Neural cell (in vitro differentiated cells): ENCODE measurements around the gene SAMD4A.

ENCODE experiments used
- EP300 ChIP-seq: fragments of 450-650 bp; conservative IDR thresholded peaks from 2 replicates; pipeline ENCODE4 v1.6.1; 2014; ENCODE audit warnings: antibody characterized with exemption, mild to moderate bottlenecking, moderate library complexity; ENCODE audit not compliant: poor library complexity, severe bottlenecking
- TF ChIP-seq, protein P1 (sequence below): fragments of 450-650 bp; IDR thresholded peaks from 2 replicates; pipeline ENCODE4 v1.5.1; 2014; ENCODE audit warnings: antibody characterized with exemption, mild to moderate bottlenecking, moderate library complexity; ENCODE audit not compliant: poor library complexity, severe bottlenecking

DNA sequence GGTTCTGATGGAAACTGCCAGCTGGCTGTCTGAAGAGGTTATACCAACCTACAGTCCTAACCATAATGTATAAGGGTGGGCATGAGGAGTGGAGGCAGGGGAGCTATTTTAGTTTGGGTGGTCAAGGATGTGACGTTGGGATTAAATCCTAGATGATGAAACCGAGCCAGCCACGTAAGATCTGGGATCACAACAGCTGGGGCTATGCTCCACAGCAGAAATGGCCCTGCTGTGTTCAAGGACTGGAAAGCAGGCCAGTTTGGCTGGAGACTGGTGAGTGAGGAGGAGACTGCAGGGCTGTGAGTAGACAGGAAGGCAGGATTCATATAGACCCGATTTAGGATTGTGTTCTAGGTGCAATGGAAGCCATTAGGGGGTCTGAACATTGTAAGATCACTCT lies 66.1 kb downstream of the SAMD4A start:
- TF ChIP-seq EP300, result no peak
- TF ChIP-seq, protein P1, sequence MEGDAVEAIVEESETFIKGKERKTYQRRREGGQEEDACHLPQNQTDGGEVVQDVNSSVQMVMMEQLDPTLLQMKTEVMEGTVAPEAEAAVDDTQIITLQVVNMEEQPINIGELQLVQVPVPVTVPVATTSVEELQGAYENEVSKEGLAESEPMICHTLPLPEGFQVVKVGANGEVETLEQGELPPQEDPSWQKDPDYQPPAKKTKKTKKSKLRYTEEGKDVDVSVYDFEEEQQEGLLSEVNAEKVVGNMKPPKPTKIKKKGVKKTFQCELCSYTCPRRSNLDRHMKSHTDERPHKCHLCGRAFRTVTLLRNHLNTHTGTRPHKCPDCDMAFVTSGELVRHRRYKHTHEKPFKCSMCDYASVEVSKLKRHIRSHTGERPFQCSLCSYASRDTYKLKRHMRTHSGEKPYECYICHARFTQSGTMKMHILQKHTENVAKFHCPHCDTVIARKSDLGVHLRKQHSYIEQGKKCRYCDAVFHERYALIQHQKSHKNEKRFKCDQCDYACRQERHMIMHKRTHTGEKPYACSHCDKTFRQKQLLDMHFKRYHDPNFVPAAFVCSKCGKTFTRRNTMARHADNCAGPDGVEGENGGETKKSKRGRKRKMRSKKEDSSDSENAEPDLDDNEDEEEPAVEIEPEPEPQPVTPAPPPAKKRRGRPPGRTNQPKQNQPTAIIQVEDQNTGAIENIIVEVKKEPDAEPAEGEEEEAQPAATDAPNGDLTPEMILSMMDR, result no peak
